HEK293T (cell line): Measurements from ENCODE around the gene SLN.

Experiments used
- CTCF ChIA-PET: fragments of 350-600 bp; formaldehyde crosslinking; extraction: SDS; loops from one replicate; lab custom pipeline; 2021; ENCODE audit warnings: antibody characterized with exemption, inconsistent platforms; lab: Yijun Ruan, JAX
- POLR2A ChIA-PET: fragments of 350-600 bp; formaldehyde crosslinking; extraction: SDS; loops from one replicate; lab custom pipeline; 2020; ENCODE audit warnings: antibody characterized with exemption, inconsistent platforms; lab: Yijun Ruan, JAX
- DNase-seq: peaks from one replicate; pipeline ENCODE4 v3.0.0; 2012; ENCODE audit warnings: mixed read lengths; ENCODE audit errors: extremely low spot score
- ARNT ChIP-seq: fragments of 450-650 bp; IDR thresholded peaks from 2 replicates; pipeline ENCODE4 v1.6.1; 2017; ENCODE audit warnings: mild to moderate bottlenecking
- BHLHE40 ChIP-seq: fragments of 450-650 bp; IDR thresholded peaks from 2 replicates; pipeline ENCODE4 v1.6.1; 2016; ENCODE audit warnings: mild to moderate bottlenecking, moderate library complexity, borderline replicate concordance
- CTBP1 ChIP-seq: fragments of 450-650 bp; IDR thresholded peaks from 2 replicates; pipeline ENCODE4 v1.6.1; 2016; ENCODE audit warnings: borderline replicate concordance
- ELF4 ChIP-seq: fragments of 450-650 bp; IDR thresholded peaks from 2 replicates; pipeline ENCODE4 v1.6.1; 2017; ENCODE audit warnings: antibody characterized with exemption
- FOXA1 ChIP-seq: fragments of 450-650 bp; IDR thresholded peaks from 2 replicates; pipeline ENCODE4 v1.6.1; 2016; ENCODE audit warnings: mild to moderate bottlenecking
- FOXK2 ChIP-seq: fragments of 450-650 bp; IDR thresholded peaks from 2 replicates; pipeline ENCODE4 v1.6.1; 2016; ENCODE audit warnings: mild to moderate bottlenecking
- FOXM1 ChIP-seq: fragments of 450-650 bp; IDR thresholded peaks from 2 replicates; pipeline ENCODE4 v1.6.1; 2017; ENCODE audit warnings: mild to moderate bottlenecking, borderline replicate concordance
- HDGF ChIP-seq: fragments of 450-650 bp; IDR thresholded peaks from 2 replicates; pipeline ENCODE4 v1.6.1; 2017; ENCODE audit warnings: antibody characterized with exemption, borderline replicate concordance
- L3MBTL2 ChIP-seq: fragments of 450-650 bp; conservative IDR thresholded peaks from 2 replicates; pipeline ENCODE4 v1.6.1; 2016; ENCODE audit warnings: mild to moderate bottlenecking
- LEF1 ChIP-seq: fragments of 450-650 bp; IDR thresholded peaks from 2 replicates; pipeline ENCODE4 v1.6.1; 2017; ENCODE audit warnings: mild to moderate bottlenecking, borderline replicate concordance
- NFRKB ChIP-seq: fragments of 450-650 bp; IDR thresholded peaks from 2 replicates; pipeline ENCODE4 v1.6.1; 2016; ENCODE audit warnings: mild to moderate bottlenecking, moderate library complexity
- PKNOX1 ChIP-seq: fragments of 450-650 bp; IDR thresholded peaks from 2 replicates; pipeline ENCODE4 v1.6.1; 2016
- SP1 ChIP-seq: fragments of 450-650 bp; IDR thresholded peaks from 2 replicates; pipeline ENCODE4 v1.6.1; 2017
- SUZ12 ChIP-seq: fragments of 450-650 bp; IDR thresholded peaks from 2 replicates; pipeline ENCODE4 v1.6.1; 2016; ENCODE audit warnings: mild to moderate bottlenecking
- TARDBP ChIP-seq: fragments of 450-650 bp; IDR thresholded peaks from 2 replicates; pipeline ENCODE4 v1.6.1; 2016
- ZNF384 ChIP-seq: fragments of 450-650 bp; IDR thresholded peaks from 2 replicates; pipeline ENCODE4 v1.6.1; 2016

The SLN gene

DNA sequence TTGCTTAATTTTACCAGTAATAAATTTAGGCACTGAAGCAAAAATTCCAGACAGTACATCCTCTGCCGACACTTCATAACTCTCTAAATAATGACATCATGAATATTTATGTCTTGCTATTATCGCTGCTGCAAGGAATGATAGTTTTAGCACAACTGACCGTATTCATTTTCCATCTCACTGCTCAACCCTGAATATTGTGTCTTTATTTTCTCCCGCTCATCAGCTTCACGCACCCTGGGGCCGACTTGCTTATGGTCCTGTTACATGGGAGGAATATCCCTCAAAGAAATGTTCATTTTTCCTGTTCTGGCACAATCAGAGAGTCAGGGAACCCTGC, 33.3 kb downstream of the SLN start:
- POLR2A ChIA-PET, result no interaction called here
- no peak for DNase-seq
- CTCF ChIA-PET, result no interaction called here
- no peak for TF ChIP-seq TARDBP

- TF ChIP-seq CTBP1, result no peak
- ChIA-PET CTCF (no interaction called here), POLR2A (no interaction called here)
- no peak for DNase-seq
Measured at GRCh38 chr11:107677924-107678631, 33.8 kb downstream of the SLN start.

DNA sequence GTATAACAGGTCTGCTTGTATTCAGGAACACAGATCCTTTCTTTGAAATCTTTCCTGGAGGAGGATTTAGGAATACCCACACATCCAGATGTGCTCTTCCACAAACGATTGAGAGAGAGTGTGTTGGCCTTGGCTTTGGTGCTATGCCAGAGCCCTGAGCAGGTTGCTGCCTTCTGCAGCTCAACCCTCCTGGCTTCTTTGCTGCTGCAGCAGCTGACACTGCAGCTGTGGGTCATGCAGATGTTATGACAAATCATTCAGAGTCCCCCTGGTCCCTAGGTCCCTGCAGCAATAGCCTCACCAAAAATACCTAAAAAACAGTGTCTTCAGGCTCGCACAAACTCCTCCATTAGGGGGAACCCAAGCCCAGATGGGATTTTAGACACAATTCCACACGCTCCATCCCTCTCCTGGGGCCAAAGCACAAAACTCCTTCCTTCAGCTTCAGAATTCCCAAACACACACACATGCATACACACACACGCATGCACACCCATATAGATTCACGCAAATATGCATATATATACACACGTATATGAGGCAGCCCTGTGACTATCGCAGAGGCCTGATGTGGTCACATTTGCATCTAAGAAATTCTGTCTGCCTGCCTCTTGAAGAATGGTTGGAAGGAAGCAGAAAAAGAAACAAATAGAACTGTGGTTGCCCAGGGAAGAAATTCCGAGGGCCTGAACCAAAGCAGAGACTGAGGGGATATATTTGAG, 35.4 kb downstream of the SLN start:
- DNase-seq, result no peak
- CTCF ChIA-PET, result no interaction called here
- POLR2A ChIA-PET, result no interaction called here
- no peak for TF ChIP-seq BHLHE40
- no peak for TF ChIP-seq FOXA1

GRCh38 chr11:107675902-107676301, 36.0 kb downstream of the SLN start:
- CTCF ChIA-PET, result no interaction called here
- POLR2A ChIA-PET, result interaction anchor here (1.0 kb wide), 1 partner anchor 333 kb away, joined by 3 read pairs; the partner anchor contains the start of gene CUL5
- no peak for TF ChIP-seq BHLHE40
- no peak for TF ChIP-seq HDGF
- no peak for TF ChIP-seq FOXK2
- no peak for TF ChIP-seq PKNOX1
- no peak for TF ChIP-seq CTBP1
- TF ChIP-seq FOXM1, result no peak
- TF ChIP-seq SUZ12, result no peak
- no peak for TF ChIP-seq LEF1
- no peak for TF ChIP-seq ARNT
- TF ChIP-seq L3MBTL2, result no peak
- no peak for TF ChIP-seq FOXA1
- TF ChIP-seq ZNF384, result no peak
- TF ChIP-seq SP1, result no peak
- TF ChIP-seq TARDBP, result no peak
- no peak for TF ChIP-seq NFRKB
- TF ChIP-seq ELF4, result no peak
- no peak for DNase-seq

GRCh38 chr11:107669893-107670601, 41.8 kb downstream of the SLN start:
- DNase-seq, result no peak
- no peak for TF ChIP-seq ZNF384
- no peak for TF ChIP-seq PKNOX1
- no peak for TF ChIP-seq HDGF
- no peak for TF ChIP-seq TARDBP
- no peak for TF ChIP-seq ARNT
- no peak for TF ChIP-seq NFRKB
- no peak for TF ChIP-seq FOXK2
- TF ChIP-seq LEF1, result no peak
- TF ChIP-seq L3MBTL2, result no peak
- no peak for TF ChIP-seq FOXA1
- TF ChIP-seq FOXM1, result no peak
- TF ChIP-seq SP1, result no peak
- TF ChIP-seq BHLHE40, result no peak
- TF ChIP-seq CTBP1, result no peak
- TF ChIP-seq ELF4, result no peak
- TF ChIP-seq SUZ12, result no peak
- ChIA-PET CTCF (interaction anchor here (0.7 to 1.3 kb wide), 3 partner anchors 22 to 108 kb away, joined by 3 to 4 read pairs (median 4); no protein-coding TSS in a partner anchor), POLR2A (interaction anchor here (0.6 to 1.0 kb wide), 2 partner anchors 105 to 121 kb away, joined by 3 read pairs; partner anchors contain the start of gene ALKBH8)

GRCh38 chr11:107669191-107669740, 42.6 kb downstream of the SLN start:
- ChIA-PET CTCF (no interaction called here), POLR2A (no interaction called here)
- DNase-seq, result no peak
- no peak for TF ChIP-seq LEF1
- no peak for TF ChIP-seq L3MBTL2
- TF ChIP-seq SP1, result no peak

DNA sequence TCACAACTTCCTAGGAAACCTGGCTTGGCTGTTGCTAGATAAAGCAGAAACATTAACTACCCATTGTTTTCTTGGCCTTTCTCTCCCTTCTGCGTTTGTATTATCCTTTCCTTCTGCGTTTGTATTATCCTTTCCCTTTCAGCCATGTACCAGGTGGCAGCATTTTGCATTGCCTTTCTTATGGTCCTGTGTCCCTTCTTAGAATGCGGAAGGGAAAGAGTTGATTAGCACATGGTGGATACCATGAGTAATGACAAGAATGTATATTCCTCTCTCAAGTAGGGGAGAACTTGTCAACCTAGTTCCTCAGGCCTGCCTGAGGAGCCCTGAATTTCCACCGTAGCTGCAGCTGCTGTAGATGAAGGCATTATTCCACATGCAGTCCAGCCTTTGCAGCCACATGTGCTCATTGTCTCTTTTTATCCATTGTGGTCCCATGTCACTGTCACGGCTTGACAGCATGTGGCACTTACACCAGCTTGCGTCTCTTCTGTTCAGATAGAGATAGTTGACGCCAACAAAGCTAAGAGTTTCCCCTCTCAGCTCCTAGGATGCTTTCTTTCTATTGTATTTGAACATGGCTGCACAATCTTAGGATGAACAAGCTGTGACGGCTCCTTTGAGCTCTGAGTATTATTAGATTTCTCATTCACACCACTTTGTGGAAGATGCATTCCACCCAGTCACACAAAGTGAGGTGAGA, 44.8 kb downstream of the SLN start:
- TF ChIP-seq HDGF (no peak), CTBP1 (no peak), PKNOX1 (no peak), ELF4 (no peak), L3MBTL2 (no peak), NFRKB (no peak), FOXK2 (no peak), ZNF384 (no peak), SUZ12 (no peak), LEF1 (no peak), ARNT (no peak), BHLHE40 (no peak), FOXM1 (no peak), FOXA1 (no peak), TARDBP (no peak), SP1 (no peak)
- DNase-seq, result no peak
- ChIA-PET CTCF (no interaction called here), POLR2A (no interaction called here)
